Uterus (tissue), 4 donors: ENCODE measurements around the gene INF2. TPM values are rescaled to one million over a fixed set of nuclear protein-coding genes. Genes with fewer than 3 reads are reported as not detected.

Source experiments
- DNase-seq, 2 donors: peaks; one replicate each; pipeline ENCODE4 v3.0.0-alpha.2; 2019 to 2020
- H3K27ac ChIP-seq, 2 donors: fragments of 200-600 bp; sonication (generic); 1 replicate in 1 of 2; 2 replicates in 1 of 2; pipeline ENCODE4 v1.5.1; 2016 to 2018
- H3K27me3 ChIP-seq, 2 donors: fragments of 200-600 bp; sonication (generic); one replicate each; pipeline ENCODE4 v1.5.1; 2018 to 2019; ENCODE audit warnings: control low read depth in 1 of 2
- H3K36me3 ChIP-seq, 2 donors: fragments of 200-600 bp; sonication (generic); one replicate each; pipeline ENCODE4 v1.5.1; 2019; ENCODE audit warnings: control low read depth in 1 of 2
- H3K4me1 ChIP-seq, 2 donors: fragments of 200-600 bp; sonication (generic); one replicate each; pipeline ENCODE4 v1.5.1; 2018 to 2019; ENCODE audit warnings: control low read depth in 1 of 2
- H3K4me3 ChIP-seq, 2 donors: fragments of 200-600 bp; sonication (generic); 1 replicate in 1 of 2; 2 replicates in 1 of 2; pipeline ENCODE4 v1.5.1; 2018 to 2019; ENCODE audit warnings: mild to moderate bottlenecking in 1 of 2
- H3K9me3 ChIP-seq, 2 donors: fragments of 200-600 bp; sonication (generic); one replicate each; pipeline ENCODE4 v1.5.1; 2019; ENCODE audit warnings: control low read depth in 1 of 2
- CTCF ChIP-seq, 4 experiments: fragments of 200-600 bp in 2 of 4; fragments of 450-650 bp in 2 of 4; sonication (generic) in 2 of 4; IDR thresholded peaks; one replicate each; pipeline ENCODE4 v1.5.1; 2016 to 2019; ENCODE audit warnings: antibody characterized with exemption in 4 of 4, mild to moderate bottlenecking in 2 of 4, moderate library complexity in 1 of 4
- POLR2A ChIP-seq, 2 donors: fragments of 450-650 bp; IDR thresholded peaks; one replicate each; pipeline ENCODE4 v1.6.1; 2016; ENCODE audit warnings: antibody characterized with exemption in 2 of 2, mild to moderate bottlenecking in 1 of 2, moderate library complexity in 1 of 2
- intact Hi-C: fragments of 100-400 bp; cut with DNase I; formaldehyde crosslinking; loops from one replicate; pipeline ENCODE4 v1.15.1; 2023; ENCODE audit warnings: low total_unique reads
- total RNA-seq, 4 donors: library from RNA; depleted of rRNA in 3 of 4; stranded (reverse); fragments of >200 nt in 3 of 4; gene quantifications; one replicate each; pipeline versions ENCODE4 v1.1.0 to v1.2.4, GENCODE V29; 2014 to 2023
- donor health status: DM: yes; HTN: yes; CAD: no.

INF2 gene
- total RNA-seq, 4 donors from 2014 or later = 13.5 to 79.4 (median 44.6) TPM

GRCh38 chr14:104723651-104724406 is 34.4 kb downstream of the INF2 start, which contains the start of gene ADSS1:
ADSS1 (plus strand) TSS chr14:104724229; CDS start chr14:104724271, 42 bp downstream.
- peak; percentile 46 to 56 for DNase-seq
- peaks cover 0 to 23% of the 10 kb centered on the region in 2 donors for H3K4me1 ChIP-seq
- peak within 1 kb of the TSS; percentile 33 to 50 for H3K4me3 ChIP-seq
- TF ChIP-seq CTCF (IDR thresholded peaks at IDR 0.05) (peak; percentile 55 to 79 (median 66)), POLR2A (IDR thresholded peaks at IDR 0.05) (peak in 1 of 2 donors; percentile 14)
- intact Hi-C loops = no loop called here
- H3K27me3 ChIP-seq = no peaks in the 10 kb centered on the region
- no peaks in the 10 kb centered on the region for H3K9me3 ChIP-seq
- no peaks in the 10 kb centered on the region for H3K36me3 ChIP-seq
- H3K27ac ChIP-seq = peak within 1 kb of the TSS in 1 of 2 donors; percentile 9

- H3K4me3 ChIP-seq = peak overlapping the region; percentile 33 to 50
- H3K27ac ChIP-seq = peak overlapping the region in 1 of 2 donors; percentile 9
- DNase-seq = peak; percentile 49 to 53
- H3K36me3 ChIP-seq = no peaks in the 10 kb centered on the region
- intact Hi-C loops = no loop called here
- TF ChIP-seq CTCF (IDR thresholded peaks at IDR 0.05) (no peak), POLR2A (IDR thresholded peaks at IDR 0.05) (no peak)
- H3K27me3 ChIP-seq = no peaks in the 10 kb centered on the region
- H3K9me3 ChIP-seq = no peaks in the 10 kb centered on the region
- peaks cover 0 to 23% of the 10 kb centered on the region in 2 donors for H3K4me1 ChIP-seq
Observed at GRCh38 chr14:104724407-104724980, 35.1 kb downstream of the INF2 start.

- peak in 2 of 4 experiments; percentile 5 to 9 for TF ChIP-seq CTCF (IDR thresholded peaks at IDR 0.05)
- TF ChIP-seq POLR2A (IDR thresholded peaks at IDR 0.05) = no peak
- peak in 1 of 2 donors; percentile 44 for DNase-seq
- Histone ChIP-seq H3K9me3 (no peaks in the 10 kb centered on the region), H3K36me3 (no peaks in the 10 kb centered on the region), H3K27me3 (no peaks in the 10 kb centered on the region), H3K27ac (no peak overlapping the region), H3K4me1 (peaks cover 0 to 23% of the 10 kb centered on the region in 2 donors), H3K4me3 (peak overlapping the region; percentile 33 to 50)
- intact Hi-C loops = no loop called here
Observed at GRCh38 chr14:104724981-104725771, 35.8 kb downstream of the INF2 start.

- TF ChIP-seq CTCF (IDR thresholded peaks at IDR 0.05) (no peak), POLR2A (IDR thresholded peaks at IDR 0.05) (no peak)
- Histone ChIP-seq H3K27me3 (no peaks in the 10 kb centered on the region), H3K4me1 (peaks cover 0 to 23% of the 10 kb centered on the region in 2 donors), H3K4me3 (no peak overlapping the region), H3K9me3 (no peaks in the 10 kb centered on the region), H3K36me3 (no peaks in the 10 kb centered on the region), H3K27ac (no peak overlapping the region)
- intact Hi-C loops = no loop called here
- DNase-seq = no peak
Observed at GRCh38 chr14:104725772-104726548, 36.5 kb downstream of the INF2 start.
